GM19372 (cell line): Measurements from ENCODE around the gene SIX3.

ENCODE experiments used
- ATAC-seq: cut with Tn5 transposase; IDR thresholded peaks from one replicate; pipeline ENCODE4 v1.9.1; 2021; ENCODE audit warnings: mild to moderate bottlenecking, low read depth, moderate library complexity; ENCODE audit not compliant: unreplicated experiment

The SIX3 gene

GRCh38 chr2:44941551-44942234 is at the start of gene SIX3:
SIX3 (plus strand) TSS chr2:44941702; CDS start chr2:44942105, 403 bp downstream.
- no peak for ATAC-seq

- no peak for ATAC-seq
Measured at GRCh38 chr2:44894058-44894457, 47.4 kb upstream of the SIX3 start.

GRCh38 chr2:44895061-44895460 is 46.4 kb upstream of the SIX3 start:
- no peak for ATAC-seq

- no peak for ATAC-seq
Measured at GRCh38 chr2:44897406-44897805, 44.1 kb upstream of the SIX3 start.

GRCh38 chr2:44902217-44903137 is 39.0 kb upstream of the SIX3 start:
- ATAC-seq: no peak

- ATAC-seq: no peak
Measured at GRCh38 chr2:44904578-44904977, 36.9 kb upstream of the SIX3 start.

GRCh38 chr2:44906972-44907371 is 34.5 kb upstream of the SIX3 start:
- ATAC-seq: no peak

- ATAC-seq: no peak
Measured at GRCh38 chr2:44909831-44910230, 31.7 kb upstream of the SIX3 start.

GRCh38 chr2:44912660-44913059 is 28.8 kb upstream of the SIX3 start:
- no peak for ATAC-seq

- ATAC-seq: no peak
Measured at GRCh38 chr2:44916291-44916690, 25.2 kb upstream of the SIX3 start.

- no peak for ATAC-seq
Measured at GRCh38 chr2:44918095-44918775, 23.3 kb upstream of the SIX3 start.

- ATAC-seq: no peak
Measured at GRCh38 chr2:44920751-44921150, 20.8 kb upstream of the SIX3 start.

GRCh38 chr2:44922776-44923175 is 18.7 kb upstream of the SIX3 start:
- ATAC-seq: no peak

GRCh38 chr2:44925561-44926136 is 15.9 kb upstream of the SIX3 start:
- no peak for ATAC-seq

GRCh38 chr2:44926957-44927356 is 14.5 kb upstream of the SIX3 start:
- ATAC-seq: no peak

- no peak for ATAC-seq
Measured at GRCh38 chr2:44927985-44928482, 13.5 kb upstream of the SIX3 start.

GRCh38 chr2:44928483-44929158 is 12.9 kb upstream of the SIX3 start:
- ATAC-seq: no peak

GRCh38 chr2:44929159-44929734 is 12.3 kb upstream of the SIX3 start:
- no peak for ATAC-seq

GRCh38 chr2:44929735-44930273 is 11.7 kb upstream of the SIX3 start:
- no peak for ATAC-seq
